A549 (cell line): ENCODE data around the gene ZC3H12C.

Source experiments
- CHD2 ChIP-seq: fragments of 150-350 bp; IDR thresholded peaks from 2 replicates; pipeline ENCODE4 v1.6.1; 2014; ENCODE audit warnings: low read length; ENCODE audit not compliant: partially characterized antibody
- CHD4 ChIP-seq: fragments of 200-600 bp; sonication (generic); IDR thresholded peaks from 2 replicates; pipeline ENCODE4 v1.6.1; 2016; ENCODE audit warnings: antibody characterized with exemption, mild to moderate bottlenecking, borderline replicate concordance
- CTCF ChIP-seq: fragments of >200 bp; sonication (Bioruptor Twin); formaldehyde crosslinking; IDR thresholded peaks from 3 replicates; pipeline ENCODE4 v1.5.1; 2016
- EP300 ChIP-seq, 2 experiments: fragments of >200 bp; sonication (Bioruptor Twin); formaldehyde crosslinking; IDR thresholded peaks; 2 replicates in 1 of 2; 3 replicates in 1 of 2; pipeline ENCODE4 v1.6.1; 2016 to 2017
- ESRRA ChIP-seq: fragments of 150-350 bp; IDR thresholded peaks from 2 replicates; pipeline ENCODE4 v1.6.1; 2014; ENCODE audit warnings: mild to moderate bottlenecking, low read length, borderline replicate concordance
- HMGXB4 ChIP-seq: fragments of 250-450 bp; sonication (Bioruptor Pico); IDR thresholded peaks from 2 replicates; pipeline ENCODE4 v1.5.0; 2021; ENCODE audit warnings: mild to moderate bottlenecking, moderate library complexity, borderline replicate concordance
- HOXB5 ChIP-seq: fragments of 250-450 bp; sonication (Bioruptor Pico); IDR thresholded peaks from 2 replicates; pipeline ENCODE4 v1.5.0; 2020; ENCODE audit warnings: mild to moderate bottlenecking, moderate library complexity
- MAX ChIP-seq: IDR thresholded peaks from 2 replicates; pipeline ENCODE4 v1.6.1; 2012
- POLR2A ChIP-seq: IDR thresholded peaks from 2 replicates; pipeline ENCODE4 v1.6.1; 2012; ENCODE audit warnings: mild to moderate bottlenecking, low read length
- RAD21 ChIP-seq, 2 experiments: fragments of >200 bp in 1 of 2; sonication (Bioruptor Twin) in 1 of 2; formaldehyde crosslinking in 1 of 2; IDR thresholded peaks in 1 of 2; conservative IDR thresholded peaks in 1 of 2; 2 replicates in 1 of 2; 3 replicates in 1 of 2; pipeline ENCODE4 v1.6.1; 2012 to 2018; ENCODE audit warnings: inconsistent platforms in 1 of 2
- REST ChIP-seq: fragments of 200-600 bp; sonication (generic); IDR thresholded peaks from 2 replicates; pipeline ENCODE4 v1.6.1; 2016; ENCODE audit warnings: antibody characterized with exemption, mild to moderate bottlenecking, moderate library complexity
- ZFP36 ChIP-seq: fragments of 450-650 bp; IDR thresholded peaks from 2 replicates; pipeline ENCODE4 v1.6.1; 2014; ENCODE audit warnings: borderline replicate concordance; ENCODE audit not compliant: partially characterized antibody

GRCh38 chr11:110074499-110074898 lies 18.7 kb upstream of the ZC3H12C start:
- TF ChIP-seq CHD4, result no peak
- TF ChIP-seq CTCF, result no peak
- no peak for TF ChIP-seq ESRRA
- no peak for TF ChIP-seq HOXB5 (CRISPR knock-in tag)
- no peak for TF ChIP-seq HMGXB4 (CRISPR knock-in tag)
- TF ChIP-seq MAX, result no peak
- no peak for TF ChIP-seq CHD2
- TF ChIP-seq POLR2A, result no peak
- no peak for TF ChIP-seq EP300 (IDR thresholded peaks at IDR 0.05)
- TF ChIP-seq ZFP36, result no peak
- TF ChIP-seq RAD21 (conservative IDR thresholded peaks at IDR 0.05 in 1 of 2, IDR thresholded peaks at IDR 0.05 in 1 of 2), result no peak
- no peak for TF ChIP-seq REST
